RWPE1 (cell line): ENCODE measurements around the gene PDE7B.

Experiments
- CTCF ChIA-PET: fragments of 350-600 bp; sonication (Branson Sonifier 250); formaldehyde crosslinking; extraction: SDS; loops from one replicate; lab custom pipeline; 2021; lab: Yijun Ruan, JAX
- POLR2A ChIA-PET: fragments of 400-600 bp; formaldehyde crosslinking; extraction: SDS; loops from one replicate; lab custom pipeline; 2020; ENCODE audit warnings: antibody characterized with exemption; ENCODE audit not compliant: low non-redundant PET; lab: Yijun Ruan, JAX
- DNase-seq: peaks from one replicate; pipeline ENCODE4 v3.0.0; 2012; ENCODE audit warnings: low spot score
- H3K27ac ChIP-seq: fragments of 450-650 bp; 2 replicates; pipeline ENCODE4 v1.5.1; 2017
- CTCF ChIP-seq: fragments of 450-650 bp; conservative IDR thresholded peaks from 2 replicates; pipeline ENCODE4 v1.5.1; 2017; ENCODE audit warnings: low read depth, mild to moderate bottlenecking

PDE7B gene

GRCh38 chr6:135813401-135813800 is 38.1 kb upstream of the PDE7B start:
- H3K27ac ChIP-seq: no peak overlapping the region
- POLR2A ChIA-PET: no interaction called here

GRCh38 chr6:135814043-135814442 is 37.5 kb upstream of the PDE7B start:
- CTCF ChIA-PET: interaction anchor here (0.9 kb wide), 1 partner anchor 54 kb away, joined by 3 read pairs; no protein-coding TSS in a partner anchor
- TF ChIP-seq CTCF: no peak
- H3K27ac ChIP-seq: no peak overlapping the region
- POLR2A ChIA-PET: no interaction called here
- no peak for DNase-seq

More at GRCh38 chr6:135813401-135813800, 38.1 kb upstream of the PDE7B start:
- TF ChIP-seq CTCF: no peak
- DNase-seq: no peak
- CTCF ChIA-PET: interaction anchor here (0.6 kb wide), 1 partner anchor 277 kb away, joined by 6 read pairs; no protein-coding TSS in a partner anchor

DNA sequence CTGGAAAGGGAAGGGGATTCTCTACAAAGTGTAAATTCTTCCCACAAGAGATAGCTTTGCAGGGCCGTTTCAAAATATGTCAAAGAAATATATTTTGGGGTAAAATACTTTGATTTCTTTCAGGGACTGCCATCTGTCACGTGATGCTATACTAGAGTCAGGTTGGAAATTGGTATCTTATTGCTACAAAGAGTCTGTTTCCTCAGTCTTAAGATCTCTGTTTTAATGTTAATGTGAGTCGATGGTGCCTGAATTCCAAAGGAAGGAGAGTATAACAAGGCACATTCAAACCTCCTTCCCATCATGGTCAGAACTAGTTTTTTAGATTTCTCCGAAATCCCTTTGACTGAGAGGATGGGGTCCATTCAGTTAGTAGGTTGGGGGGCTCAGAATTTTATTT is 36.3 kb upstream of the PDE7B start:
- TF ChIP-seq CTCF: no peak
- CTCF ChIA-PET: interaction anchor here (0.9 kb wide), 1 partner anchor 55 kb away, joined by 3 read pairs; no protein-coding TSS in a partner anchor
- H3K27ac ChIP-seq: no peak overlapping the region
- DNase-seq: no peak
- POLR2A ChIA-PET: no interaction called here

- DNase-seq: no peak
- TF ChIP-seq CTCF: no peak
- ChIA-PET POLR2A (no interaction called here), CTCF (no interaction called here)
- no peak overlapping the region for H3K27ac ChIP-seq
These were observed 34.5 kb upstream of the PDE7B start for GRCh38 chr6:135817035-135817434.

GRCh38 chr6:135819665-135820064 is 31.8 kb upstream of the PDE7B start:
- H3K27ac ChIP-seq: no peak overlapping the region
- ChIA-PET POLR2A (no interaction called here), CTCF (interaction anchor here (0.7 kb wide), 1 partner anchor 22 kb away, joined by 3 read pairs; no protein-coding TSS in a partner anchor)
- no peak for TF ChIP-seq CTCF
- no peak for DNase-seq

DNA sequence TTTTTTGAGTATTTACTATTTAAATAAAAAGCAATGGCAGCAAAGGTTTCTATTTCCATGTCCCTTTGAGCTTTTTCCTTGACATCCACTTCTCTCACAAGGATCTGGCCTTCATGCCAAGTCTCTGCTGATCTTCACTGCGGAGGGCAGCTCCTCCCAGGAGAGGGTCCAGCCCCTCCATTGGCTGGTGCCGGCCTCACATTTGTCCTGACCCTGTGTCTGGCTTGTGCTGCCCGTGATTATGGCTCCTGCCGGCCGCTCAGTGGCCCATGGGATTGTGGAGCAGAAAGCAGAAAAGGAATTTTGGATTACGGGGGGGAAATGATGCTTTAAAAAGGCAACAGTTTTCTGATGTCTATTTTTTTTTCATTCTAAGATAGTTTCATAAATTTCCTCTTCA is 31.2 kb upstream of the PDE7B start:
- DNase-seq: no peak
- no peak for TF ChIP-seq CTCF
- no peak overlapping the region for H3K27ac ChIP-seq
- ChIA-PET POLR2A (no interaction called here), CTCF (interaction anchor here (0.7 kb wide), 1 partner anchor 23 kb away, joined by 3 read pairs; no protein-coding TSS in a partner anchor)
